ENCODE data around the gene ZNF605. TPM values are rescaled to one million over a fixed set of nuclear protein-coding genes. Genes with fewer than 3 reads are reported as not detected.
A peak's percentile ranks its signal among the peaks of the same experiment; 100 is the strongest.
"Not testable (repeated sequence)": the region's sequence is repeated elsewhere in the genome, so short reads cannot be mapped to it uniquely, and the experiment has no call there.

Gene ZNF605
- total RNA-seq, 4 donors from 2014 or later, result 4.9 to 7.7 (median 5.6) TPM

DNA sequence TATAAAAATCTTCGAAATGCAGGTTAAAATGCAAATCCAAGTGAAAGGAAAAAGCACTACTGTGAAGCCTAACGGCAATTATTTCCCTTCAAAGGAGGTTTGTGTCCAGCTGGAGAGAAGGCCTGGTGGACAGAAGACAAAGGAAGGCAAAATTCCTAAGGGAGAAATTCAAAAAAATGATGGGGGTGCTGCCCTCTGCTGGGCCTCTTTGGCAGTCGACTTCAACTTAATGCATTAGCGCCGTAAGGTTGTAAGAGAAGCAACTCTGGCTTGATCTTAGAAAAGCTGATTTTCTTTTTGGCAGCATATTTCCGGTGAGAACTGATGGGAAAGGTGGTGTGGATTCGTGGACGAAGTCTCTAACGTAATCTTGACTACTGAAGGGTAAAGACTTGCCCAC lies 34.4 kb downstream of the ZNF605 start:
- DNase-seq (ENCODE audit: low spot score in 2 of 2), result no peak
- no peak overlapping the region for H3K4me3 ChIP-seq (ENCODE audit: low read depth, poor library complexity, severe bottlenecking)
- 66 to 82% methylated on average over 9 of the region's 9 CpGs for WGBS, 2 donors
- TF ChIP-seq, protein P1, sequence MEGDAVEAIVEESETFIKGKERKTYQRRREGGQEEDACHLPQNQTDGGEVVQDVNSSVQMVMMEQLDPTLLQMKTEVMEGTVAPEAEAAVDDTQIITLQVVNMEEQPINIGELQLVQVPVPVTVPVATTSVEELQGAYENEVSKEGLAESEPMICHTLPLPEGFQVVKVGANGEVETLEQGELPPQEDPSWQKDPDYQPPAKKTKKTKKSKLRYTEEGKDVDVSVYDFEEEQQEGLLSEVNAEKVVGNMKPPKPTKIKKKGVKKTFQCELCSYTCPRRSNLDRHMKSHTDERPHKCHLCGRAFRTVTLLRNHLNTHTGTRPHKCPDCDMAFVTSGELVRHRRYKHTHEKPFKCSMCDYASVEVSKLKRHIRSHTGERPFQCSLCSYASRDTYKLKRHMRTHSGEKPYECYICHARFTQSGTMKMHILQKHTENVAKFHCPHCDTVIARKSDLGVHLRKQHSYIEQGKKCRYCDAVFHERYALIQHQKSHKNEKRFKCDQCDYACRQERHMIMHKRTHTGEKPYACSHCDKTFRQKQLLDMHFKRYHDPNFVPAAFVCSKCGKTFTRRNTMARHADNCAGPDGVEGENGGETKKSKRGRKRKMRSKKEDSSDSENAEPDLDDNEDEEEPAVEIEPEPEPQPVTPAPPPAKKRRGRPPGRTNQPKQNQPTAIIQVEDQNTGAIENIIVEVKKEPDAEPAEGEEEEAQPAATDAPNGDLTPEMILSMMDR (IDR thresholded peaks at IDR 0.05), result no peak
- TF ChIP-seq POLR2A (IDR thresholded peaks at IDR 0.05), result no peak
- intact Hi-C loops (cut with DNase I; ENCODE audit: low total_unique reads), result no loop called here

DNA sequence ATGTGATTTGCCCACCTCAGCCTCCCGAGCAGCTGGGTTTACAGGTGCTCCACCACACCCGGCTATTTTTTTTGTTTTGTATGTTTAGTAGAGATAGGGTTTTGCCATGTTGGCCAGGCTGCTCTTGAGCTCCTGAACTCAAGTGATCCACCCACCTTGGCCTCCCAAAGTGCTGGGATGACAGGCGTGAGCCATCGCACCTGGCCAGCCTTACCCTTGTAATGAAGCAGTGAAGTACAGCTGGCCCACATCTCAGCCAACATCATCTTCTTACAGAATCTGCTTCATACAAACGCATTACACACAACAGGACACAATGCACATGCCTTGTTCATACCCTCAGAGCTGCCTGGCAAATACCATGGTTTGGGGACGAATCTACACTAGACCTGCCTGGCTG lies 37.4 kb downstream of the ZNF605 start:
- intact Hi-C loops (cut with DNase I; ENCODE audit: low total_unique reads), result no loop called here
- DNase-seq (ENCODE audit: low spot score in 2 of 2), result no peak
- TF ChIP-seq POLR2A (IDR thresholded peaks at IDR 0.05), result no peak
- TF ChIP-seq, protein P1 (IDR thresholded peaks at IDR 0.05), result no peak
- no peak overlapping the region for H3K4me3 ChIP-seq (ENCODE audit: low read depth, poor library complexity, severe bottlenecking)
- WGBS, 2 donors, result 97 to 99% methylated on average over 6 of the region's 6 CpGs

DNA sequence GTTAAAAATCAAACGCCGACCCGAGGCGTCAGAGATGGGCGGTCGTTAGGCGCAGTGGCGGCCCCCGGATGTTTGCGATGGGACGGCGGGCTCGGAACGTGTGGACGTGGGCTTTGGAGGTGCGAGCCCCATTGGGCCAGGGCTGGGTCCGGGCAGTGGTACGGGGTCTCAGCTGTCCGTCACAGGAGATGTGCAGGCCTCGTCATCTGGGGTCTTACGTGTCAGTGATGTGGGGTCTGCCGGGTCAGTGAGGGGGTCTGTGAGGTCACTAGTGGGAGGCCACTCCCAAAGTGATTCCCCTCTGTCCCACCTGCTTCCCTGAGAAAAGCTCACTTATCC lies 47.1 kb downstream of the ZNF605 start:
- intact Hi-C loops (cut with DNase I; ENCODE audit: low total_unique reads), result no loop called here
- DNase-seq (ENCODE audit: low spot score in 2 of 2), result no peak

DNA sequence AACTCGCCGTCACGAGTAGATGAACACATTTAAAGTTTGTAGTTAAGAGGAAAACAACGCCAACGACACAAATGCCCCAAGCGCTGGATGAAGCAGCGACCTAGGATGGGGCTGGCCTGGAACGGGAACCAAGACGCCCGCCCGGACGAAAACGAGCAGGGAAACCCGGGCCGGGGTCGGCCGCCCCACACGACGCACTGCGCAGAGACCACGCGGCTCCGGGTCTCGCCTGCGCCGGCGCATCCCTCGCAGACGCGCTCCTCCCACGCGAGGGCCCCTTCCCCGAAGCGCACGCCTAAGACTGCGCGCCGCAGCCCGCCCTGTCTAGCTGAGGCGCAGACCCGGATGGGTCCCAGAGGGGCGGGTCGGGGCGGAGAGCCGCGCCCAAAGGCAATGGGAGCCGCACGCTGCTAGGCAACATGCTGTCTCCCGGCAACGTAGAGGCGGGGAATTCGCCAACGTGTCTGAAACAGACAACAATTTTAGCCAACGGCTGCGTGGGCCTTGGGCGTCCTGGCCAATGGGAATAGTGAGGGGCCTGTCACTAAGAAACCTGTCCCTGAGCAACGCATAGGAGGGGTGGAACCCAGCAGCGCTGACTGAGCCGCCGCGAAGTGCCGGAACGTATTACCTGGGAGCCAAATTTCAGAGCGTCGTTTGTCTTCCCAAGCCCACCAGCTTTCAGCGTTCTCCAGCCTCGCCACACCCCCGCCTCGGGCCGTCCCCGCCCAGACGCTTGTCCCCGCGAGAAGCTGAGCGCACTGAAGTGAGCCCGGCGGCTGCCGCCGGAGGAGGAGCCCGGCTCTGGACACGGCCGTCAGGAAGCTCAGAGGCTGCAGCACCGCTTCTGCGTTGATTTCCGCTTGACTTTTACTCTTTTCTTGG lies 47.7 kb downstream of the ZNF605 start:
- intact Hi-C loops (cut with DNase I; ENCODE audit: low total_unique reads), result no loop called here
- 1% methylated on average over 69 to 77 of the region's 85 CpGs for WGBS, 2 donors
- no peak for TF ChIP-seq POLR2A (IDR thresholded peaks at IDR 0.05)
- TF ChIP-seq, protein P1 (IDR thresholded peaks at IDR 0.05), result no peak
- peak; percentile 92 to 98 for DNase-seq (ENCODE audit: low spot score in 2 of 2)
- H3K4me3 ChIP-seq (ENCODE audit: low read depth, poor library complexity, severe bottlenecking), result peak overlapping the region; percentile 36

More for the DNA sequence above, 47.1 kb downstream of the ZNF605 start:
- WGBS, 2 donors, result 1% methylated on average over 14 to 20 of the region's 22 CpGs
- H3K4me3 ChIP-seq (ENCODE audit: low read depth, poor library complexity, severe bottlenecking), result peak overlapping the region; percentile 36
- TF ChIP-seq POLR2A (IDR thresholded peaks at IDR 0.05), result no peak
- TF ChIP-seq, protein P1 (IDR thresholded peaks at IDR 0.05), result no peak

DNA sequence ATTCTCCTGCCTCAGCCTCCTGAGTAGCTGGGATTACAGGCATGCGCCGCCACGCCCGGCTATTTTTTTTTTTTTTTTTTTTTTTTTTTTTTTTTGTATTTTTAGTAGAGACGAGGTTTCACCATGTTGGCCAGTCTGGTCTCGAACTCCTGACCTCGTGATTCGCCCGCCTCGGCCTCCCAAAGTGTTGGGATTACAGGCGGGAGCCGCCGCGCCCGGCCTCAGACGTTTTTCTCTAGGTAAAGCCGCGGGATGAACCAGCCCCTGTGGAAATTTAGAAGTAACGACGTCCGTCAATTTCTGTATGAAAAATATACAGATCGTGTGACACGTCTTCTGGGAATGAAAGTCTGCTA lies 48.3 kb downstream of the ZNF605 start:
- DNase-seq (ENCODE audit: low spot score in 2 of 2); intact Hi-C loops (cut with DNase I; ENCODE audit: low total_unique reads): not testable (repeated sequence)
- 3 to 4% methylated on average over 23 of the region's 23 CpGs for WGBS, 2 donors
- H3K4me3 ChIP-seq (ENCODE audit: low read depth, poor library complexity, severe bottlenecking), result peak overlapping the region; percentile 12

DNA sequence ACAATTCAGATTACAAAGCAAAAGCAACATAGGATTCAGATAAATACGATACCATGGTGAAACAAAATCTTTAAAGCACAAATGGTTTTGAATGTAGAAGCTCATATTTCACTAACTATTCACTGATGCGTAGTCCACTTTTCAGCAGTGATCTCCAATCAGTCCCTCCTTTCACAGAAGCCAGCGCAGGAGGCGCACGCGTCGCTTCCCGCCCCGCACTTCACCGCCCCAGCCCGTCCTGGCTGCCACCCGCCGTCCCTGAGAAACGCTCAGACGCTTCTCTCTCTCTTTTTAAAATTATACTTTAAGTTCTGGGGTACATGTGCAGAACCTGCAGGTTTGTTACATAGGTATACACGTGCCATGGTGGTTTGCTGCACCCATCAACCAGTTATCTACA lies 48.9 kb downstream of the ZNF605 start:
- intact Hi-C loops (cut with DNase I; ENCODE audit: low total_unique reads), result no loop called here
- H3K4me3 ChIP-seq (ENCODE audit: low read depth, poor library complexity, severe bottlenecking), result no peak overlapping the region

More for the DNA sequence above, 48.9 kb downstream of the ZNF605 start:
- TF ChIP-seq, protein P1 (IDR thresholded peaks at IDR 0.05), result no peak
- no peak for TF ChIP-seq POLR2A (IDR thresholded peaks at IDR 0.05)
- WGBS, 2 donors, result 13% methylated on average over 16 of the region's 16 CpGs
- no peak for DNase-seq (ENCODE audit: low spot score in 2 of 2)
